ENCODE results near the gene WT1.

The WT1 gene

GRCh38 chr11:32435942-32436750 is 807 bp upstream of the WT1 start:
- WGBS (ENCODE audit: insufficient coverage) = 2% methylated on average over 31 of the region's 42 CpGs
- peaks cover 0 to 3% (median 0%) of the 10 kb centered on the region in 4 experiments for H3K36me3 ChIP-seq (ENCODE audit: control insufficient read depth in 4 of 4, insufficient read depth in 4 of 4, low read length in 3 of 4)
- peak overlapping the region in 1 of 2 experiments; percentile 53 for H3K27ac ChIP-seq (ENCODE audit: insufficient read depth in 1 of 2, low read depth in 1 of 2, low read length in 2 of 2, poor library complexity in 1 of 2, severe bottlenecking in 2 of 2)
- peaks cover 0 to 65% (median 63%) of the 10 kb centered on the region in 4 experiments for H3K4me1 ChIP-seq (ENCODE audit: control extremely low read depth in 1 of 4, control insufficient read depth in 4 of 4, insufficient read depth in 4 of 4, low read length in 3 of 4)
- peaks cover 6 to 99% (median 69%) of the 10 kb centered on the region in 5 experiments for H3K27me3 ChIP-seq (replicated peaks in 2 of 5; ENCODE audit: control insufficient read depth in 4 of 5, insufficient read depth in 5 of 5, low read length in 4 of 5)
- CTCF ChIA-PET = interaction anchor here (0.9 to 2.2 kb wide), 4 partner anchors 10 to 51 kb away, joined by 3 to 7 read pairs (median 4); no protein-coding TSS in a partner anchor
- peaks cover 0 to 12% (median 1%) of the 10 kb centered on the region in 5 experiments for H3K9me3 ChIP-seq (ENCODE audit: control extremely low read depth in 1 of 5, control insufficient read depth in 4 of 5, insufficient read depth in 2 of 5, low read depth in 1 of 5, low read length in 4 of 5)
- POLR2A ChIA-PET = interaction anchor here (0.8 to 1.1 kb wide), 2 partner anchors 15 to 20 kb away, joined by 3 read pairs; no protein-coding TSS in a partner anchor
- peak overlapping the region in 6 of 7 experiments; percentile 2 to 63 (median 51) for H3K4me3 ChIP-seq (ENCODE audit: control insufficient read depth in 1 of 7, extremely low read depth in 1 of 7, insufficient read depth in 4 of 7, low read depth in 2 of 7, low read length in 6 of 7)
- peak in 1 of 3 donors; percentile 45 for DNase-seq

GRCh38 chr11:32435152-32435480 is 223 bp downstream of the WT1 start:
- WGBS (ENCODE audit: insufficient coverage) = 2% methylated on average over 13 of the region's 33 CpGs
- Histone ChIP-seq H3K9me3 (ENCODE audit: control extremely low read depth in 1 of 5, control insufficient read depth in 4 of 5, insufficient read depth in 2 of 5, low read depth in 1 of 5, low read length in 4 of 5) (peaks cover 0 to 18% (median 3%) of the 10 kb centered on the region in 5 experiments), H3K27me3 (replicated peaks in 2 of 5; ENCODE audit: control insufficient read depth in 4 of 5, insufficient read depth in 5 of 5, low read length in 4 of 5) (peaks cover 0 to 99% (median 69%) of the 10 kb centered on the region in 5 experiments), H3K36me3 (ENCODE audit: control insufficient read depth in 4 of 4, insufficient read depth in 4 of 4, low read length in 3 of 4) (peaks cover 0 to 3% (median 0%) of the 10 kb centered on the region in 4 experiments), H3K4me3 (ENCODE audit: control insufficient read depth in 1 of 7, extremely low read depth in 1 of 7, insufficient read depth in 4 of 7, low read depth in 2 of 7, low read length in 6 of 7) (peak overlapping the region in 4 of 7 experiments; percentile 48 to 63 (median 53)), H3K4me1 (ENCODE audit: control extremely low read depth in 1 of 4, control insufficient read depth in 4 of 4, insufficient read depth in 4 of 4, low read length in 3 of 4) (peaks cover 0 to 74% (median 66%) of the 10 kb centered on the region in 4 experiments), H3K27ac (ENCODE audit: insufficient read depth in 1 of 2, low read depth in 1 of 2, low read length in 2 of 2, poor library complexity in 1 of 2, severe bottlenecking in 2 of 2) (no peak overlapping the region)
- DNase-seq = peak in 2 of 3 donors; percentile 49 to 62
- CTCF ChIA-PET = interaction anchor here (1.0 to 2.2 kb wide), 5 partner anchors 14 to 143 kb away, joined by 3 to 7 read pairs (median 4); no protein-coding TSS in a partner anchor
- POLR2A ChIA-PET = no interaction called here

- H3K4me1 ChIP-seq (ENCODE audit: control extremely low read depth in 1 of 4, control insufficient read depth in 4 of 4, insufficient read depth in 4 of 4, low read length in 3 of 4) = peaks cover 0 to 75% (median 66%) of the 10 kb centered on the region in 4 experiments
Measured at GRCh38 chr11:32434356-32435151, 785 bp downstream of the WT1 start.

GRCh38 chr11:32433914-32434355 is 1.4 kb downstream of the WT1 start:
- Histone ChIP-seq H3K27me3 (replicated peaks in 2 of 5; ENCODE audit: control insufficient read depth in 4 of 5, insufficient read depth in 5 of 5, low read length in 4 of 5) (peaks cover 0 to 99% (median 74%) of the 10 kb centered on the region in 5 experiments), H3K4me3 (ENCODE audit: control insufficient read depth in 1 of 7, extremely low read depth in 1 of 7, insufficient read depth in 4 of 7, low read depth in 2 of 7, low read length in 6 of 7) (peak overlapping the region in 4 of 7 experiments; percentile 36 to 63 (median 55)), H3K27ac (ENCODE audit: insufficient read depth in 1 of 2, low read depth in 1 of 2, low read length in 2 of 2, poor library complexity in 1 of 2, severe bottlenecking in 2 of 2) (peak overlapping the region in 1 of 2 experiments; percentile 60), H3K4me1 (ENCODE audit: control extremely low read depth in 1 of 4, control insufficient read depth in 4 of 4, insufficient read depth in 4 of 4, low read length in 3 of 4) (peaks cover 0 to 77% (median 63%) of the 10 kb centered on the region in 4 experiments), H3K36me3 (ENCODE audit: control insufficient read depth in 4 of 4, insufficient read depth in 4 of 4, low read length in 3 of 4) (peaks cover 0 to 3% (median 0%) of the 10 kb centered on the region in 4 experiments), H3K9me3 (ENCODE audit: control extremely low read depth in 1 of 5, control insufficient read depth in 4 of 5, insufficient read depth in 2 of 5, low read depth in 1 of 5, low read length in 4 of 5) (peaks cover 0 to 26% (median 3%) of the 10 kb centered on the region in 5 experiments)
- ChIA-PET POLR2A (no interaction called here), CTCF (interaction anchor here (0.9 to 2.2 kb wide), 9 partner anchors 13 to 144 kb away, joined by 3 to 7 read pairs (median 3); no protein-coding TSS in a partner anchor)
- 9% methylated on average over 23 of the region's 25 CpGs for WGBS (ENCODE audit: insufficient coverage)
- peak in 2 of 3 donors; percentile 39 to 46 for DNase-seq

More at GRCh38 chr11:32434356-32435151, 785 bp downstream of the WT1 start:
- H3K9me3 ChIP-seq (ENCODE audit: control extremely low read depth in 1 of 5, control insufficient read depth in 4 of 5, insufficient read depth in 2 of 5, low read depth in 1 of 5, low read length in 4 of 5) = peaks cover 0 to 20% (median 3%) of the 10 kb centered on the region in 5 experiments
- ChIA-PET POLR2A (interaction anchor here (0.6 kb wide), 1 partner anchor 160 kb away, joined by 3 read pairs; no protein-coding TSS in a partner anchor), CTCF (interaction anchor here (0.9 to 2.2 kb wide), 10 partner anchors 13 to 143 kb away, joined by 3 to 7 read pairs (median 4); no protein-coding TSS in a partner anchor)
- H3K27me3 ChIP-seq (replicated peaks in 2 of 5; ENCODE audit: control insufficient read depth in 4 of 5, insufficient read depth in 5 of 5, low read length in 4 of 5) = peaks cover 0 to 99% (median 71%) of the 10 kb centered on the region in 5 experiments
- peaks cover 0 to 3% (median 0%) of the 10 kb centered on the region in 4 experiments for H3K36me3 ChIP-seq (ENCODE audit: control insufficient read depth in 4 of 4, insufficient read depth in 4 of 4, low read length in 3 of 4)
- WGBS (ENCODE audit: insufficient coverage) = 2% methylated on average over 64 of the region's 77 CpGs
- DNase-seq = peak in 2 of 3 donors; percentile 66 to 71
- H3K4me3 ChIP-seq (ENCODE audit: control insufficient read depth in 1 of 7, extremely low read depth in 1 of 7, insufficient read depth in 4 of 7, low read depth in 2 of 7, low read length in 6 of 7) = peak overlapping the region in 4 of 7 experiments; percentile 48 to 63 (median 55)
- H3K27ac ChIP-seq (ENCODE audit: insufficient read depth in 1 of 2, low read depth in 1 of 2, low read length in 2 of 2, poor library complexity in 1 of 2, severe bottlenecking in 2 of 2) = peak overlapping the region in 1 of 2 experiments; percentile 60

DNA sequence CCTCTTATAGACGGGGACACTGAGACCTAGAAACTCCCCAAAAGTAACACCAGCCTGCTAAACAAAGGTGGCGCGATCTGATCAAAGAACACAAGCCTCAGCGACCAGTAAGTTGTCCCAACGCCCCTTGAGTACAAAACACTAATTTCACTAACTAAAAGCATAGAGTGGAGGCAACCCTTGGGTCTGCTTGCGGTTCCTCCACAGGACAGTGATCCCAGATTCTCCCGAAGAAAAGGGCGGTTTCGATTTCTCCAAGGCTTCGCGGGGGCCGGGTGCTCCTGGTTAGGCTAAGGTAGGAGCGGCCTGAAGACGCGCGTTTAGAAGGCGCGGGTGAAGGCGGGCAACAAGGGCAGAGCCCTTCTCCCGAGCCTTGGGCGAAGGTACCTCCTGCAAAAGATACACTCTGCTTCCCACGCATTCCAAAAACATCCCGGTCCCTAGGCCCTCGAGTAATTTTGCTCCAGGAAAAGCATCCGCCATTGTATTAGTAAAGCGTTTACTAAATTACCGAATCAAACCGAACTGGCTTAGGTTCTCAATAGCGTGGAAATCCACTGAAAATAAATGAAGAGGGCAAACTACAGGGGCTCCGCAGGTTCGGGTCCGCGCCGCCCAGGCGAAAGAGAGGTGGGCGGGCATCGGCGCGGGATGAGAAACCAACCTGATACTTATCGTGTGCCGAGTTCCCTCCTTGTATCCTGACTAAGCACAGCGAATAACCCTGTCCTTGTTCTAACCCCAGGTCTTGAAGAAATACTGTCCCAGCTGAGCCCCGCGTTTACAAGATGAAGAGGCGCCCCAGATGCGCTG is 2.0 kb downstream of the WT1 start:
- POLR2A ChIA-PET = no interaction called here
- peaks cover 0 to 7% (median 0%) of the 10 kb centered on the region in 4 experiments for H3K36me3 ChIP-seq (ENCODE audit: control insufficient read depth in 4 of 4, insufficient read depth in 4 of 4, low read length in 3 of 4)
- peak overlapping the region in 4 of 7 experiments; percentile 23 to 63 (median 55) for H3K4me3 ChIP-seq (ENCODE audit: control insufficient read depth in 1 of 7, extremely low read depth in 1 of 7, insufficient read depth in 4 of 7, low read depth in 2 of 7, low read length in 6 of 7)
- 4% methylated on average over 42 of the region's 46 CpGs for WGBS (ENCODE audit: insufficient coverage)
- peaks cover 0 to 99% (median 69%) of the 10 kb centered on the region in 5 experiments for H3K27me3 ChIP-seq (replicated peaks in 2 of 5; ENCODE audit: control insufficient read depth in 4 of 5, insufficient read depth in 5 of 5, low read length in 4 of 5)
- peak in 2 of 3 donors; percentile 40 to 53 for DNase-seq
- CTCF ChIA-PET = interaction anchor here (1.0 to 1.8 kb wide), 5 partner anchors 12 to 59 kb away, joined by 3 to 7 read pairs (median 4); no protein-coding TSS in a partner anchor
- H3K27ac ChIP-seq (ENCODE audit: insufficient read depth in 1 of 2, low read depth in 1 of 2, low read length in 2 of 2, poor library complexity in 1 of 2, severe bottlenecking in 2 of 2) = peak overlapping the region in 1 of 2 experiments; percentile 60
- H3K4me1 ChIP-seq (ENCODE audit: control extremely low read depth in 1 of 4, control insufficient read depth in 4 of 4, insufficient read depth in 4 of 4, low read length in 3 of 4) = peaks cover 0 to 77% (median 60%) of the 10 kb centered on the region in 4 experiments
- peaks cover 0 to 32% (median 3%) of the 10 kb centered on the region in 5 experiments for H3K9me3 ChIP-seq (ENCODE audit: control extremely low read depth in 1 of 5, control insufficient read depth in 4 of 5, insufficient read depth in 2 of 5, low read depth in 1 of 5, low read length in 4 of 5)

Data from common myeloid progenitor, CD34-positive (primary cell).